GM19397 (cell line): ENCODE results near the gene SP5.
"Not testable (repeated sequence)": the region's sequence is repeated elsewhere in the genome, so short reads cannot be mapped to it uniquely, and the experiment has no call there.

ENCODE experiments used
- ATAC-seq: cut with Tn5 transposase; IDR thresholded peaks from one replicate; pipeline ENCODE4 v1.9.1; 2021; ENCODE audit warnings: mild to moderate bottlenecking, moderate library complexity; ENCODE audit not compliant: unreplicated experiment

The SP5 gene

GRCh38 chr2:170715062-170715931 is at the start of gene SP5:
SP5 (plus strand) TSS chr2:170715337; CDS start chr2:170715513, 176 bp downstream.
- no peak for ATAC-seq

- no peak for ATAC-seq
Measured at GRCh38 chr2:170665743-170666142, 49.4 kb upstream of the SP5 start.

- no peak for ATAC-seq
Measured at GRCh38 chr2:170669909-170670308, 45.2 kb upstream of the SP5 start.

GRCh38 chr2:170670651-170671050 is 44.5 kb upstream of the SP5 start:
- no peak for ATAC-seq

GRCh38 chr2:170671079-170671478 is 44.1 kb upstream of the SP5 start:
- no peak for ATAC-seq

GRCh38 chr2:170674282-170674681 is 40.9 kb upstream of the SP5 start:
- ATAC-seq, result not testable (repeated sequence)

GRCh38 chr2:170675701-170676100 is 39.4 kb upstream of the SP5 start:
- ATAC-seq, result no peak

- ATAC-seq, result no peak
Measured at GRCh38 chr2:170679607-170680079, 35.5 kb upstream of the SP5 start.

GRCh38 chr2:170680172-170680941 is 34.8 kb upstream of the SP5 start:
- no peak for ATAC-seq

GRCh38 chr2:170681311-170681710 is 33.8 kb upstream of the SP5 start:
- no peak for ATAC-seq

GRCh38 chr2:170685591-170685990 is 29.5 kb upstream of the SP5 start:
- no peak for ATAC-seq

- ATAC-seq, result no peak
Measured at GRCh38 chr2:170689481-170689880, 25.7 kb upstream of the SP5 start.

GRCh38 chr2:170690640-170691039 is 24.5 kb upstream of the SP5 start:
- no peak for ATAC-seq

- no peak for ATAC-seq
Measured at GRCh38 chr2:170694316-170694715, 20.8 kb upstream of the SP5 start.

- ATAC-seq, result no peak
Measured at GRCh38 chr2:170695521-170696410, 19.4 kb upstream of the SP5 start.

GRCh38 chr2:170696948-170697347 is 18.2 kb upstream of the SP5 start:
- no peak for ATAC-seq

- ATAC-seq, result no peak
Measured at GRCh38 chr2:170701011-170701410, 14.1 kb upstream of the SP5 start.

GRCh38 chr2:170703776-170704476 is 11.2 kb upstream of the SP5 start:
- ATAC-seq, result no peak

GRCh38 chr2:170707821-170708795 is 7.0 kb upstream of the SP5 start:
- ATAC-seq, result no peak
